ENCODE results near the gene RELN.
A peak's percentile ranks its signal among the peaks of the same experiment; 100 is the strongest.

The RELN gene

GRCh38 chr7:103889451-103889850 lies 100.0 kb downstream of the RELN start:
- DNase-seq, result no peak

DNA sequence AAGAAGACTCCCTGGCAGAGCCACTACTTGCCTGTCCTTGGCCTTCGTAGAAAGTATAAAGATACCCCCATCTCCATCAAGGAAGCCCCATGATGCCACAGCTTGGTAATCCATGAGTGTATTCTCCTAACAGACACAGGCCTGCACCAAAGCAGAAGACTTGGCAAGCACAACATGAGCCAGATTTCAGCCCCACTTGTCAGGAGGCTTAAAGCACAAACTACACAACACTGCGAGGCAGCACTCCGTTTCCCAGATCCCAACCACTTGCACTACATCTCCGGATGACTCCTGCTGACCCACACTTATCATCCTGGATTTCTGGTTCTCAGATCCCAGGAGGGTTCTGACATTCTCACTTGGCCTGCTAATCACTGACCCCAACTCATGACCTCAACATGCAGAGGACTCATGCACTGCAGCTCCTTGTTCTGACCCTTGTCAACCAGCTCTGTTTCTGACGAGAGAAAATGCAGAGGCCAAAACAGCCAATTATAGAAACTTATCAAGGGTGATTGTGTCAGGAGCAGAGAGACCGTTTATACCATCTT lies 100.8 kb downstream of the RELN start:
- no peak for DNase-seq

DNA sequence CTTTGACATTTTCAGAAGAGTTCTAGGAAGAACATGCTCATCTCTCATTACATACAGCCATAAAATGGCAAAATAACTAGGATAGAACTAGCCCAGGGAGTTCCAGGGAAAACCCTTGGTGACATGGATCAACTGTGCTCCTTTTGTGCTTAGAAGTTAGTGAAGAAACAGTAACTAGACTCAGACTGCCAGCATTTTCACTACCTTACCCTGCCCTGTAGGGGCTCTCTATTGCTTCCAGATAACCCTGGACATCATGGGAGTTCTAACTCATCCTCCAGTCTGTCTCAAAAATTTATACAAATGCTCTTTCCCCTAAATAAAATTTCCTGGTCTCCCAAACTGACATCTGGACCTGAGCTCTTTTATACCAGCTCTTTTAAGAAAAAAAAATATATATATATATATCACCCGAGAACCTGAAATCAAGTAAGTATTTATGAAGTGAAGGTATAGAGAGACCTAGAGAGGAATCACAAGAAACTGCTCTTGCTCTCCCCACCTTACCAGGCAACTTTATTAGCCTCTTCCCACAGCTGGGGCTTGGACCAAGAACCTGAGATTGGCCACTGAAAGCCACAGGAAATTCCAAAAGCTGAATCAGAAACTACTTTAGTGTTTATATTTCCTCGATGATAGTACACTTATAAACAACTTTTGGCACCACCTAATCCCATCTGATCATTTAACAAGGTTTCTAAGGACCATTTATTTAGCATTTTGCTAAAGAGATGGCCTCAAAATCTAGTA lies 101.4 kb downstream of the RELN start:
- no peak for DNase-seq

DNA sequence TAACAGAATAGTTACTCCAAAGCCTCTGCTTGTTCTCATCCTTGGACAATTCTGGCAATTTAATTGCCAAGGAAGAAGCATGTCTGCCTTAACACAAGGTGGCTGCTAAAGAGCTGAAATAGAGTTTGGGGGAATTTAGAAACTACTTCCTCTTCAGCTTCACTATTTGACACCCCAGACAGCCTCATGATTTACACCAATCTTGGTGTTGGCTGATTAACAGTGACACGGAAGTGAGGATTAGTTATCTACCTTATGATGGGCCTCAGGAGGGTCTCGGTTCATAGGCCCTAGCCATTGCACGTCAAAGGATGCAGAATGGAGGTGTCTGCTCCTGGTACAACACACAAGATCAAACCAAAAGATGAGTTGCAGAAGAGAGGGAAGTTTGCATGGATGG lies 102.4 kb downstream of the RELN start:
- DNase-seq, result no peak

DNA sequence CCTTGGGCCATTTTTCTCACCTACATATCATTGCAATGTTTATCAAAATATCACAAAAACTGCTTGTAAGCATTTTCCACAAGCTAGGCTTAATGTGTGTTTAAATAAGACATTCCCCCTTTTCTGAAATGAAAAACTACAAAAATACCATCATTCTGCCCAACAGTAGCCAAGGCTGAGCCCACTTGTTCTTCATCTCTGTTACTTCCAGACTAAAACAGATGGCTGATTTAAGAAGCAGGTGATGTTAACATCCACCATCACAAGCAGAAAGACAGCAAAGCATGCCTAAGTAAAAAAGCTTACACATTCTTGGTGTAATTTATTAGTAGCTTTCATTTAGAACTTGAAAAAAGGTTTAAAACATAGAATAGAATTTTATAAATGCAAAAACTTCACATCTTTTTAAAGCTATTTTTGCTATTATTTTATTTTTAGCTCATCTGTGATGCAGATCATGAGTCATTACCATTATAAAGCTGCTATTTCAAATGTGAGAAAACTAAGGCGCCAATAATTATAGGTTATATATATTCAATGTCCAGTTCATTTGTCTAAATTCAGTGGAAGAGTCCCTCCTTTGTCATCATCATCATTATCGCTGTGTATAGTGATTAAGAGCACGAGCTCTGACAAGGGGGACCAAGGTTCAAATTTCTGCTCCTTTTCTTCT lies 109.4 kb downstream of the RELN start:
- DNase-seq, result no peak

DNA sequence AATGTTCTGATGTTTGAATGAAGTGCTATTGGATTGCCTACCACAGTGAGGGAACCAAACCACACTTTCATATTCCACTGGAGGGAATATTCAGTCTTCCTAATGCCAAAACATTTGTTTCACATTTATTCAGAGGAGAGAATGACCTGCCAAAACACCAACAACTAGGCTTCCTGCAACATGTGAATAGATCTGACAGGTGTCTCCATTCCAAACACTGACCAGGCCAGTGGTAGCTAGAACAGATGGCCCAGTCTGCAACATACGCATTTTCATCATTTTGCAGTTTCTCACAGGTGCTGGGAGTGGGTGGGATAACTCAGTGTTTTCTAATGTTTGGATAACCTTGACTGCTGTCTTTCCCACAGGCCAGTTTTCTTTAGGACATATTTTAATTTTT lies 110.0 kb downstream of the RELN start:
- DNase-seq, result no peak

- DNase-seq, result no peak
Observed at GRCh38 chr7:103877565-103877964, 111.9 kb downstream of the RELN start.

DNA sequence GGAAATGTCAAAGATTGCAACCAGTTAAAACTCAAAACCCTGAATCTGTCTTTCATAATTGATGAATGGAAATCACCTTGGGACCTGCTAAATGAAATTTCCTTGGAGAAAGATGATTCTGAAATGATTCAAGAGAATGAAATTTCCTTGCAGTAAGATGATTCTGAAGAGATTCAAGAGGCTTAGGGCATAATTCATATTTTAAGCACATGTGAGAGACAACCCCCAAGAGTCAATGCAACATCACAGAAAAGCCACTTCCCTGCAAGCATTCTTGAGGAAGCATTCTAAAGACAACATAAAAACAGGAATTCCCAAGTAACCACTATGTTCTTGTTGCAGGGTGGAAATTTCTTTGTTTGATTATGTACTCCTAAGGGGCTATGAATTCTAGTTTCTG lies 113.7 kb downstream of the RELN start:
- no peak for DNase-seq

DNA sequence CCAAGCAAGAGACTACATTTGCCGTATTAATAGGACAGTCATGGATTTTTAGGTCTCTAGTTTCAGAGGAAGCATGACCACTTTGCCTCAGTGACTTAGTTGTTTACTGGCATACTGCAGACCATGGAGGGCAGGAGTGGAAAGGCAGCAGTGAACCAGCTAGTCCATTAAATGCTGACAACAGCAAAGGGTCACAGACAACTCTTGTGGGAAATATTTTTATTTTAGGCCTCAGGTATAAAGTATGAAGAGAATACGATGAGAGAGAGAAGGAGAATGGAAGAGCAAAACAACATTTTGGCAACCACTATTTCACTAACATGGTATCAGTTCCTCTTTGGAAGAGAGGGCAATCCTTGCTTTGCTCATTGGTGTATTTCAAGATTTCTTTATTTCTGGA lies 118.0 kb downstream of the RELN start:
- no peak for DNase-seq

DNA sequence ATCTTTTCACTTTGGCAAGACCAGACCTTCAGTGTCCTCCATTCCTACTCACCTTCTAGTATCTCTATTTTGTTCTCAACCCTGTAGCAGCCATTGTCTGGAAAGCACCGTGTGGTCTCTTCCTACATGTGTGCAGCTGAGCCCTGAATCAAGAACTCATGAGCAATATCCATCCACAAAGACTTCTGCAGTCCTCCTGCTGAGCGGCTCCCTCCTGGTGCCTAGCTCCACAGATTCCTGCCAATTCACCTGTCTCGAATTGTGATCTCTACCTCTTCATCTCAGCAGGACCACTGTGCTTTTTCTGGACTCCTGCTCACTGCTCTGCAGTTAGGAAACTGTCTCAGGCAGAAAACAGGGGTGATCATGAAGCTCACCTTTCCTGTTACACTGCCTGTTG lies 118.8 kb downstream of the RELN start:
- DNase-seq, result no peak

DNA sequence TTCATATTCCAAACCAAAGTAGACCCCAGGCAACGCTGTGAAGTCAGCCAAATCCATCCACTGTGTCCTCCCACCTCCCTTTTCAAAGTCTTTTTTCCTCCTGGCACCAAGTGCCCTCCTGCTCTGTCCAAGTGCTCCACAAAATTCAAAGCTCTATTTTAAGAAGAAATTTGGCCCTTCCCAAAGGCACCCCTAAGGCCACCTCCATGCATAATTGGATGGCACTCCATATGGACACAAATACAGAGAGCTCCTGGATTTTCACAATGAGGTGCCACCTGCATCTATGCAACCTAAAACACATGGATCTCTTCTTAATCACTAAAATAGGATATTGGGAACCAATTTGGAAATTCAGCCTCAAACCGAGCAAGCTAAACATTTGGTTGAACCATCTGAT lies 121.6 kb downstream of the RELN start:
- DNase-seq, result no peak

DNA sequence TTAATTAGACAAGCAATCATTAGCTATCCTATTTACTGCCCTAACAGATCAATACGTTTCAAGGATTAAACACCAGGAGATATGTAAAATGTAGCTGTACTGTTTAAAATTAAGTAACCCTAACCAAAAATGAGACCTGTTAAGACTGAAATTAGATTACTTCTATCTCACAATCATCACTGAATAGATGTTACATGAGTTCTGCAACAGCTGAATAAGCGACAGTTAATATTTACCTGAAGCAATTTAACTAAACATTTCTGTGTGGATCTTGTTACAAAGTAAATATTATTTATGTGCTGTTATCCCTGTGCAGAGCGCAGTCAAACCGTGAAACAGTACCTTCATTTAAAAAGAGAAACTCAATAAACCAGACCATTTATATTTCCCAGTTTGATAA lies 122.5 kb downstream of the RELN start:
- peak; percentile 73 for DNase-seq

- DNase-seq, result no peak
Observed at GRCh38 chr7:103865442-103865841, 124.0 kb downstream of the RELN start.

GRCh38 chr7:103862302-103863035 lies 127.0 kb downstream of the RELN start:
- DNase-seq, result no peak

GRCh38 chr7:103859709-103860108 lies 129.7 kb downstream of the RELN start:
- no peak for DNase-seq

- DNase-seq, result peak; percentile 96
Observed at GRCh38 chr7:103857435-103857834, 132.0 kb downstream of the RELN start.

DNA sequence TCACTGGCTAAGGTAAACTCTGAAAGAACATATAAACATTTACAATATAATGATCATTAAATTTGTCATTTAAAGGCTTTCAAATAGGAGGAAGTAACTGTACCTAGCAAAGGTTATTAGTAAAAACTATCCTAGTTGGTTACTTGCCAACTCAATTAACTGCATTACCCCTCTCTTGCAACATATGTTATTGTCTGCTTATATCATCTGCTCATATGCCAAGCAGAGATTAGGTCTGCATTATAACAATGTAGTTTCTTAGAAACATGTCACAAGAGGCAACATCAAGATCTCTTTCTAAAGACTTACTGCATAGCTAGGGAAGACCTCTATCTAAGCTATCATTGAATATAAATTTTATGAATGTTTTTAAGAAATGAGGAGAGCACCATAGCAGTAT lies 132.5 kb downstream of the RELN start:
- peak; percentile 2 for DNase-seq

- no peak for DNase-seq
Observed at GRCh38 chr7:103855671-103856070, 133.8 kb downstream of the RELN start.

GRCh38 chr7:103854611-103855010 lies 134.8 kb downstream of the RELN start:
- no peak for DNase-seq

- no peak for DNase-seq
Observed at GRCh38 chr7:103851357-103851756, 138.1 kb downstream of the RELN start.

DNA sequence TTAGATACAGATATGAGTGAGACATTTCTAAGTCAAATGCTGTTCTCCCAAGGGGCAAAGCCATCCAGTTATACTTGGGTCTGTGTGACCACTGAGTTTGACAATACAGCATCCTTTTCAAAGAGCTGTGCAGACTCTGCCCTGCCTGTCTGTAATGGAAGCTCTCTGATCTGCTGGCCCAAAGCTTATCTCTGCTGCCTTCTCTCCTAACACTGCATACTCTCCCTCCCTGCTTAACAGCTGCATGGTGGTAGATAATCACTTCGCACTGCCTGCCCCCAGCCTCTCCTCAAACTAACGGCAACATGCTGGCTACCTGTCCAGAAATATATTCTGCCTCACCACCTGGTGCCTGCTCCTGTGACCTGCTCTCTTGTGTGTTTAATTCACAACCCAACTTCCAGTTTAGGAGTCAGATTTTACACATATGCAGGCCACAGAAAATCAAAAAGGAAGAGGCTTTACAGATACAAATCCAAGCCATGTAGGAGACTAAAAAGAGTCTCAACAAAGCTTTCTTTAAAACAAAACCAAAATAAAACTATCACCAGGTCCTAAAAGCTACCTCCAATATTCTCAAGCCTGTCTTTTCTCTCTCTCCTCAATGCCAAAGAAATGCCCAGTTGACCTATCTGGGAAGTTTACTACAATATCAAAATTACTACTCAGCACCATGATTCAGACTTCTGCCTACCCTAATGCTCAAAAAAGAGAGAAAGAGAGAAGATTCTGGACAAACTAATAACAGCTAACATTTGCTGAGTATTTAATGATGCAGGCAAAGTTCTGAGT lies 145.6 kb downstream of the RELN start:
- DNase-seq, result no peak

DNA sequence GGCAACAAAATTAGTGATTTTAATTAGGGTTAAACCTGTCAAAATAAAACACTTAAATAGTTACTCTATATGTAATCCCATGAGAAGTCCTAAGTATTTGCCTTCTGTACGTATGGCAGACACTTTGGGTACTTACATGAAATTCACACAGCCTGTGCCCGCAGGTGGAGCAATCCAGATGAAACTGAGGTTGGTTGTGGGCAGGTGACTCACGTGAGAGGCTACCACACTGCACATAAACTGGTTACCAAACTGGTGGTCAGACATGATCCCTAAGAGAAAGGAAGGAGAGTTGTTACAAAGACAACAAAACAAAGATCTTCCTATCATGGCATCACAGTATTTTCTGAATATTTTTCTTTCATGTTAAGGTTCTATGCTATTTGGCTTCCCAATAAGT lies 156.1 kb downstream of the RELN start:
- no peak for DNase-seq

- DNase-seq, result no peak
Observed at GRCh38 chr7:103832438-103832837, 157.0 kb downstream of the RELN start.

Measured in NCI-H1105 (cell line).